H1 (cell line): ENCODE data around the gene FAM162B.

ENCODE experiments used
- SP1 ChIP-seq: IDR thresholded peaks from 2 replicates; pipeline ENCODE4 v1.6.1; 2011; ENCODE audit warnings: low read depth, low read length
- SUZ12 ChIP-seq: fragments of 200-600 bp; sonication (generic); IDR thresholded peaks from 2 replicates; pipeline ENCODE4 v1.6.1; 2012; ENCODE audit warnings: mild to moderate bottlenecking, inconsistent platforms, low read length, moderate library complexity, mixed read lengths
- TEAD4 ChIP-seq: IDR thresholded peaks from 2 replicates; pipeline ENCODE4 v1.6.1; 2012; ENCODE audit warnings: low read depth, low read length, inconsistent platforms, mixed read lengths
- TF ChIP-seq, protein P1 (sequence below): IDR thresholded peaks from 2 replicates; pipeline ENCODE4 v1.6.1; 2011; ENCODE audit warnings: low read depth, mild to moderate bottlenecking, low read length; ENCODE audit not compliant: insufficient read depth

GRCh38 chr6:116773886-116774285 lies 8.4 kb upstream of the FAM162B start:
- no peak for TF ChIP-seq SP1
- TF ChIP-seq TEAD4, result no peak
- TF ChIP-seq, protein P1, sequence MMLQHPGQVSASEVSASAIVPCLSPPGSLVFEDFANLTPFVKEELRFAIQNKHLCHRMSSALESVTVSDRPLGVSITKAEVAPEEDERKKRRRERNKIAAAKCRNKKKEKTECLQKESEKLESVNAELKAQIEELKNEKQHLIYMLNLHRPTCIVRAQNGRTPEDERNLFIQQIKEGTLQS, result no peak
- TF ChIP-seq SUZ12, result no peak
